Right lobe of liver (tissue), 6 donors: ENCODE measurements around the gene MCF2L2. TPM values are rescaled to one million over a fixed set of nuclear protein-coding genes. Genes with fewer than 3 reads are reported as not detected.
"Not testable (repeated sequence)": the region's sequence is repeated elsewhere in the genome, so short reads cannot be mapped to it uniquely, and the experiment has no call there.

Experiments
- ATAC-seq, 4 donors: fragments of 200-7000 bp; cut with Tn5 transposase; one replicate each; pipeline ENCODE4 v1.9.1; 2020; ENCODE audit warnings: mild to moderate bottlenecking in 4 of 4, moderate library complexity in 4 of 4
- DNase-seq, 3 donors: peaks; one replicate each; pipeline ENCODE4 v3.0.0-alpha.2; 2020
- H3K27ac ChIP-seq, 3 donors: fragments of 200-600 bp; one replicate each; pipeline ENCODE4 v1.8.0; 2022
- H3K27me3 ChIP-seq, 2 donors: fragments of 200-600 bp; one replicate each; pipeline ENCODE4 v1.8.0; 2022
- H3K36me3 ChIP-seq, 4 donors: fragments of 200-600 bp; sonication (generic) in 1 of 4; one replicate each; pipeline versions ENCODE4 v1.5.1 to v1.8.0; 2017 to 2022; ENCODE audit warnings: control low read depth in 1 of 4
- H3K4me1 ChIP-seq, 4 donors: fragments of 200-600 bp; sonication (generic) in 1 of 4; one replicate each; pipeline versions ENCODE4 v1.5.1 to v1.8.0; 2017 to 2022; ENCODE audit warnings: control low read depth in 1 of 4
- H3K4me3 ChIP-seq, 3 donors: fragments of 200-600 bp; one replicate each; pipeline ENCODE4 v1.8.0; 2022
- H3K9me3 ChIP-seq, 4 donors: fragments of 200-600 bp; sonication (generic) in 1 of 4; one replicate each; pipeline versions ENCODE4 v1.5.1 to v1.8.0; 2017 to 2022; ENCODE audit warnings: control low read depth in 1 of 4
- POLR2A ChIP-seq: fragments of 450-650 bp; IDR thresholded peaks from one replicate; pipeline ENCODE4 v1.6.1; 2017; ENCODE audit warnings: antibody characterized with exemption, mild to moderate bottlenecking
- WGBS: methylation state at CpG from one replicate; pipeline ENCODE4 v1.1.6; 2018; ENCODE audit warnings: low coverage, low lambda C conversion rate; ENCODE audit not compliant: insufficient coverage; ENCODE audit errors: missing lambda C conversion rate; 5-methylcytosine and 5-hydroxymethylcytosine counted together
- intact Hi-C, 2 donors: fragments of 100-400 bp; cut with DNase I; formaldehyde crosslinking; loops; one replicate each; pipeline versions ENCODE4 v1.11.2 to v1.14.1; 2022
- total RNA-seq, 6 experiments: library from RNA; depleted of rRNA in 2 of 6; stranded (reverse); fragments of >200 nt in 2 of 6; fragmentation: NEBNext Ultra II Directional in 3 of 6; extraction: Animal tissue kit (Norgen Biotek cat#: 25700) in 3 of 6; gene quantifications; one replicate each; pipeline versions ENCODE4 v1.1.0 to v1.2.4, GENCODE V29; 2016 to 2023
- TF ChIP-seq, protein P1 (sequence below), 4 donors: fragments of 200-600 bp in 3 of 4; fragments of 450-650 bp in 1 of 4; IDR thresholded peaks; one replicate each; pipeline versions ENCODE4 v1.5.1 to v1.8.0; 2016 to 2022; ENCODE audit warnings: antibody characterized with exemption in 4 of 4, mild to moderate bottlenecking in 2 of 4
- donor health status: DM: no; HTN: yes; CAD: no.
- donor health status: DM: no; HTN: no; CAD: no.
- donor health status: DM: no; HTN: no; CAD: no.
- donor health status: DM: no; HTN: yes; CAD: no.
- donor health status: DM: no; HTN: yes; CAD: no.

MCF2L2 gene
- total RNA-seq, 6 experiments from 2014 or later, result 0.07 to 0.19 (median 0.17) TPM; not detected in 1

DNA sequence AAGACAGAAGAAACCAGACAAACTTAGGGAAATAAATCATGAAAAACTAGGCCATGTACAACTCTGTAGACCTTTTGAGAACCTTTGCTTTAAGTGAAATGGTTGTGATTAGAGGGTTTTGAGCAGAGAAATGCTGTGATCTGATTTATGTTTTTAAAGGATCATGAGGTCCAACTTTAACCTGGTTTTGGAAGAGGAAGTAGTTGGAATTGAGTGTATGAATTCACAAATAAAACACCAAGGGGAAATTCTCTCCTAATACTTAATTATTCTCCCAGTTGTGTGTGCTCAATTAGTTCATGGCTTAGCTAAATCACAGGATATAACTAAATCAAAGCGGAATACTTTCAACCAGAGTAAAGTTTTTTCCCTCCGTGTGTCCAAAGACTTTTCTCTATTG lies 45.5 kb upstream of the MCF2L2 start:
- Histone ChIP-seq H3K4me1 (peaks cover 0 to 3% (median 1%) of the 10 kb centered on the region in 4 donors), H3K36me3 (no peaks in the 10 kb centered on the region), H3K27ac (no peak overlapping the region), H3K4me3 (no peak overlapping the region), H3K27me3 (no peaks in the 10 kb centered on the region), H3K9me3 (no peaks in the 10 kb centered on the region)
- TF ChIP-seq, protein P1, sequence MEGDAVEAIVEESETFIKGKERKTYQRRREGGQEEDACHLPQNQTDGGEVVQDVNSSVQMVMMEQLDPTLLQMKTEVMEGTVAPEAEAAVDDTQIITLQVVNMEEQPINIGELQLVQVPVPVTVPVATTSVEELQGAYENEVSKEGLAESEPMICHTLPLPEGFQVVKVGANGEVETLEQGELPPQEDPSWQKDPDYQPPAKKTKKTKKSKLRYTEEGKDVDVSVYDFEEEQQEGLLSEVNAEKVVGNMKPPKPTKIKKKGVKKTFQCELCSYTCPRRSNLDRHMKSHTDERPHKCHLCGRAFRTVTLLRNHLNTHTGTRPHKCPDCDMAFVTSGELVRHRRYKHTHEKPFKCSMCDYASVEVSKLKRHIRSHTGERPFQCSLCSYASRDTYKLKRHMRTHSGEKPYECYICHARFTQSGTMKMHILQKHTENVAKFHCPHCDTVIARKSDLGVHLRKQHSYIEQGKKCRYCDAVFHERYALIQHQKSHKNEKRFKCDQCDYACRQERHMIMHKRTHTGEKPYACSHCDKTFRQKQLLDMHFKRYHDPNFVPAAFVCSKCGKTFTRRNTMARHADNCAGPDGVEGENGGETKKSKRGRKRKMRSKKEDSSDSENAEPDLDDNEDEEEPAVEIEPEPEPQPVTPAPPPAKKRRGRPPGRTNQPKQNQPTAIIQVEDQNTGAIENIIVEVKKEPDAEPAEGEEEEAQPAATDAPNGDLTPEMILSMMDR (IDR thresholded peaks at IDR 0.05), result no peak
- no peak for TF ChIP-seq POLR2A
- ATAC-seq (no peak), DNase-seq (no peak)
- intact Hi-C loops, result no loop called here
- 93% methylated on average over 2 of the region's 2 CpGs for WGBS

DNA sequence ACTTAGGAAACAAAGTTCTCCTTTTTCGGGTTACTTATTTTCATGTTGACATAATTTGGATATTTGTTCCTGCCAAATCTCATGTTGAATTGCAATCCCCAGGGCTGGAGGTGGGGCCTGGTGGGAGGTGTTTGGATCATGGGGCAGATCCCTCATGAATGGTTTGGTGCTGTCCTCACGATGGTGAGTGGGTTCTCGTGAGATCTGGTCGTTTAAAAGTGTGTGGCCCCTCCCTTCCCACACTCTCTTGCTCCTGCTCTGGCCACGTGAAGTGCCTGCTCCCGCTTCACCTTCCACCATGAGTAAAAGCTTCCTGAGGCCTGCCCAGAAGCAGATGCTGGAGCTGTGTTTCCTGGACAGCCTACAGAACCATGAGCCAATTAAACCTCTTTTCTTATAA lies 43.7 kb upstream of the MCF2L2 start:
- no peak overlapping the region for H3K4me3 ChIP-seq
- no peaks in the 10 kb centered on the region for H3K27me3 ChIP-seq
- H3K9me3 ChIP-seq, result no peaks in the 10 kb centered on the region
- ATAC-seq, result no peak
- intact Hi-C loops, result no loop called here
- no peak for TF ChIP-seq POLR2A
- TF ChIP-seq, protein P1 (IDR thresholded peaks at IDR 0.05), result no peak
- H3K4me1 ChIP-seq, result peaks cover 0 to 13% (median 3%) of the 10 kb centered on the region in 4 donors
- WGBS, result 55% methylated on average over 3 of the region's 6 CpGs
- no peak overlapping the region for H3K27ac ChIP-seq
- no peaks in the 10 kb centered on the region for H3K36me3 ChIP-seq
- no peak for DNase-seq

DNA sequence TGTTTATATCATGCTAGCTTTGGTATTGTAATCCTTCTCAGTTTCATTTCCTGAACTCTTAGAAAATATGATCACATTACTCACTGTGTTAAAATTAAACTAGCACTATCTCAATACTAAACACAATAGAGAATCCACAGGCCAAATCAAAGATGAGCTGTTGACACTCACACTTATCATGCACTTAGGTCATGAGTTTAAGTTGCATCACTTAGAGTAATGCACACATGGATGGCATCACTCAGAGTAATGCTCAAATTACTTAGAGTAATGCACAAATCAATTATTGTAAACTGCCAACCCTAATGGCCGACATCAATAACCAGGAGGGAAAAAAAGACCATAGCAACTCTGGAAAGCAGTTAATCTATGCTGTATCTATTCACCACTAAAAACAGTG lies 40.0 kb upstream of the MCF2L2 start:
- DNase-seq (no peak), ATAC-seq (peak; percentile 66 to 69 (median 68))
- intact Hi-C loops, result loop anchor here in 1 of 2 donors (5.0 kb wide), 1 partner anchor 299 kb away; no protein-coding TSS in a partner anchor
- H3K27ac ChIP-seq, result peak overlapping the region; percentile 11 to 74 (median 22)
- H3K27me3 ChIP-seq, result no peaks in the 10 kb centered on the region
- TF ChIP-seq, protein P1 (IDR thresholded peaks at IDR 0.05), result no peak
- no peak for TF ChIP-seq POLR2A
- H3K4me3 ChIP-seq, result peak overlapping the region in 1 of 3 donors; percentile 30
- WGBS, result 20% methylated on average over 1 of the region's 1 CpG
- H3K9me3 ChIP-seq, result no peaks in the 10 kb centered on the region
- no peaks in the 10 kb centered on the region for H3K36me3 ChIP-seq
- H3K4me1 ChIP-seq, result peaks cover 0 to 19% (median 3%) of the 10 kb centered on the region in 4 donors

DNA sequence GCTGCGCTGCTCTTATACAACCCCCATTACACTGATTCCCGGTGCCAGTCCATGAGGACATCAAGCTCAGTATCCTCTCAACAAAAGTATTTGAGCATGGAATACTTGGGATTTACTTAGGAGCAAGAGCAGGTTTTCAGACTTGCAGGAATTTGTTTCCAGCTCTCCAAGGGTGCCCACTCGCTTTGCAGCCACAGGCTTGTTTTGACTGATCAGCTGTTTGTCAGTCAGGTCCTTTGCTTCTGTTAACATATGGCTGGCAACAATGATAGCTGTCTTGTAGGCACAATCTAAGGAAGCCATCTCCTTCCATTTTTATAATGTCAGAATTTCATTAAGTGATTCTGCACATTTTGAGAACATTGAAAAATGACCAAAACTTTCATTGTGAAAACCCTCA lies 38.2 kb upstream of the MCF2L2 start:
- WGBS, result 86% methylated on average over 3 of the region's 3 CpGs
- H3K27ac ChIP-seq, result no peak overlapping the region

DNA sequence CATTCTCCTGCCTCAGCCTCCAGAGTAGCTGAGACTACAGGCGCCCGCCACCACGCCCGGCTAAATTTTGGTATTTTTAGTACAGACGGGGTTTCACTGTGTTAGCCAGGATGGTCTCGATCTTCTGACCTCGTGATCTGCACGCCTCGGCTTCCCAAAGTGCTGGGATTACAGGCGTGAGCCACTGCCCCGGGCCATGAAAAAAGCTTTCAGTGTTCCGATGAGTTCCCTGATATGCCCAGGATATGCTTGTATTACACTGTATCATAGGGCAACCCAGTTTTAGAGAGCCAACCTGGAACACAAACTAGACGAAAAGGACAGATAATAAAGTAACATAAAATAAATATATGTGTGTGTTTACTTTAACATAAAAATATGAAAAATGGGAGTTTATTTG lies 37.3 kb upstream of the MCF2L2 start:
- not testable (repeated sequence) for ATAC-seq, H3K27ac ChIP-seq, H3K4me3 ChIP-seq, DNase-seq, H3K27me3 ChIP-seq, H3K9me3 ChIP-seq, H3K36me3 ChIP-seq
- intact Hi-C loops, result loop anchor here in 1 of 2 donors (5.0 kb wide), 1 partner anchor 302 kb away; no protein-coding TSS in a partner anchor
- WGBS, result 67% methylated on average over 10 of the region's 13 CpGs
- H3K4me1 ChIP-seq, result peaks cover 0 to 19% (median 3%) of the 10 kb centered on the region in 4 donors

More for the DNA sequence above, 38.2 kb upstream of the MCF2L2 start:
- DNase-seq, result no peak
- Histone ChIP-seq H3K4me1 (peaks cover 0 to 19% (median 3%) of the 10 kb centered on the region in 4 donors), H3K27me3 (no peaks in the 10 kb centered on the region), H3K36me3 (no peaks in the 10 kb centered on the region), H3K4me3 (no peak overlapping the region), H3K9me3 (no peaks in the 10 kb centered on the region)
- intact Hi-C loops, result loop anchor here in 1 of 2 donors (5.0 kb wide), 1 partner anchor 301 kb away; no protein-coding TSS in a partner anchor
- no peak for ATAC-seq
- no peak for TF ChIP-seq POLR2A
- TF ChIP-seq, protein P1 (IDR thresholded peaks at IDR 0.05), result no peak
